Loucy (cell line): ENCODE measurements around the gene DCDC2.

Experiments used
- H2AFZ ChIP-seq: fragments of 200-600 bp; sonication (generic); 2 replicates; pipeline ENCODE4 v1.6.0; 2016; ENCODE audit warnings: antibody characterized with exemption, mild to moderate bottlenecking, low read length, moderate library complexity
- H3F3A ChIP-seq: fragments of 200-600 bp; 2 replicates; pipeline ENCODE4 v1.6.0; 2016; ENCODE audit warnings: antibody characterized with exemption, low read depth, mild to moderate bottlenecking
- H3K27me3 ChIP-seq: fragments of 200-600 bp; sonication (generic); 2 replicates; pipeline ENCODE4 v1.6.1; 2014; ENCODE audit warnings: low read length, mild to moderate bottlenecking; ENCODE audit not compliant: insufficient read depth, poor library complexity, severe bottlenecking
- H3K36me3 ChIP-seq: fragments of 200-600 bp; sonication (generic); 2 replicates; pipeline ENCODE4 v1.6.1; 2016; ENCODE audit warnings: low read length; ENCODE audit not compliant: insufficient read depth
- H3K4me1 ChIP-seq: fragments of 200-600 bp; sonication (generic); 2 replicates; pipeline ENCODE4 v1.5.1; 2014; ENCODE audit warnings: low read length, mild to moderate bottlenecking; ENCODE audit not compliant: insufficient read depth, poor library complexity, severe bottlenecking
- H3K4me2 ChIP-seq: fragments of 200-600 bp; sonication (generic); 2 replicates; pipeline ENCODE4 v1.6.0; 2014; ENCODE audit warnings: antibody characterized with exemption, low read length, low read depth, mild to moderate bottlenecking; ENCODE audit not compliant: poor library complexity, severe bottlenecking
- H3K4me3 ChIP-seq: fragments of 200-600 bp; sonication (generic); 2 replicates; pipeline ENCODE4 v1.5.1; 2014; ENCODE audit warnings: low read length, mild to moderate bottlenecking, mixed read lengths; ENCODE audit not compliant: poor library complexity, severe bottlenecking
- H3K79me2 ChIP-seq: fragments of 200-600 bp; sonication (generic); 2 replicates; pipeline ENCODE4 v1.6.1; 2014; ENCODE audit warnings: low read length; ENCODE audit not compliant: insufficient read depth
- H3K9ac ChIP-seq: fragments of 200-600 bp; sonication (generic); 2 replicates; pipeline ENCODE4 v1.6.0; 2014; ENCODE audit warnings: mild to moderate bottlenecking, low read depth, low read length, moderate library complexity; ENCODE audit not compliant: poor library complexity, severe bottlenecking
- H3K9me2 ChIP-seq: fragments of 200-600 bp; sonication (generic); replicated peaks from 2 replicates; pipeline ENCODE4 v1.6.1; 2016; ENCODE audit warnings: low read depth, low read length, mixed read lengths
- H3K9me3 ChIP-seq: fragments of 200-600 bp; sonication (generic); 2 replicates; pipeline ENCODE4 v1.6.1; 2014; ENCODE audit warnings: mild to moderate bottlenecking, antibody characterized with exemption, low read length, low read depth; ENCODE audit not compliant: insufficient read depth
- H4K20me1 ChIP-seq: fragments of 200-600 bp; sonication (generic); 2 replicates; pipeline ENCODE4 v1.6.0; 2014; ENCODE audit warnings: antibody characterized with exemption, low read length, mild to moderate bottlenecking; ENCODE audit not compliant: insufficient read depth, poor library complexity, severe bottlenecking
- EZH2phosphoT487 ChIP-seq: fragments of 200-600 bp; IDR thresholded peaks from 2 replicates; pipeline ENCODE4 v1.6.1; 2018; ENCODE audit warnings: antibody characterized with exemption, mild to moderate bottlenecking, moderate library complexity, borderline replicate concordance
- TF ChIP-seq, protein P1 (sequence below): fragments of 200-600 bp; sonication (generic); conservative IDR thresholded peaks from 2 replicates; pipeline ENCODE4 v1.5.1; 2014; ENCODE audit warnings: mild to moderate bottlenecking, antibody characterized with exemption, low read length

Gene DCDC2

DNA sequence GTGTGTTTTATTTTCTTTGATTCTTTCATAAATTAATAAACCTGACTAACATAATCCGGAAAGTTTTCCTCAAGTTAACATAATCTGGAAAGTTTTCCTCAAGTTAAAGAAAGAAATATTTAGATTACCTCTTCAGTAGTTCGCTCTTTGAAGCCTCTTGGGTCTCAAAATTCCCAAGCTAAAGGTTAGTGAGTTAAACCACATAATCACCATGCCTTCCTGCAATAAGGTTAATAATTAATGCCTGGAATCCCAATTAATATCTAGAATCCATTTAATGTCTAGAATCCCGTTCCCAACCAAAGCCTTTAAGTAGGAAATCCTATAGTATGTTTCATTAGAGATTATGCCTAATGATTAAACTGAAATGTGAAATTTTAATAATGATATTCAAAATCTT lies 12.9 kb downstream of the DCDC2 start:
- no peaks in the 10 kb centered on the region for H3K36me3 ChIP-seq
- no peaks in the 10 kb centered on the region for H4K20me1 ChIP-seq
- H3F3A ChIP-seq, result no peaks in the 10 kb centered on the region
- H3K9me2 ChIP-seq, result no peaks in the 10 kb centered on the region
- H3K27me3 ChIP-seq, result peaks cover 4% of the 10 kb centered on the region
- no peak overlapping the region for H3K9ac ChIP-seq
- no peak overlapping the region for H3K4me2 ChIP-seq
- H3K9me3 ChIP-seq, result no peaks in the 10 kb centered on the region
- H2AFZ ChIP-seq, result no peak overlapping the region
- H3K4me3 ChIP-seq, result no peak overlapping the region
- TF ChIP-seq, protein P1, sequence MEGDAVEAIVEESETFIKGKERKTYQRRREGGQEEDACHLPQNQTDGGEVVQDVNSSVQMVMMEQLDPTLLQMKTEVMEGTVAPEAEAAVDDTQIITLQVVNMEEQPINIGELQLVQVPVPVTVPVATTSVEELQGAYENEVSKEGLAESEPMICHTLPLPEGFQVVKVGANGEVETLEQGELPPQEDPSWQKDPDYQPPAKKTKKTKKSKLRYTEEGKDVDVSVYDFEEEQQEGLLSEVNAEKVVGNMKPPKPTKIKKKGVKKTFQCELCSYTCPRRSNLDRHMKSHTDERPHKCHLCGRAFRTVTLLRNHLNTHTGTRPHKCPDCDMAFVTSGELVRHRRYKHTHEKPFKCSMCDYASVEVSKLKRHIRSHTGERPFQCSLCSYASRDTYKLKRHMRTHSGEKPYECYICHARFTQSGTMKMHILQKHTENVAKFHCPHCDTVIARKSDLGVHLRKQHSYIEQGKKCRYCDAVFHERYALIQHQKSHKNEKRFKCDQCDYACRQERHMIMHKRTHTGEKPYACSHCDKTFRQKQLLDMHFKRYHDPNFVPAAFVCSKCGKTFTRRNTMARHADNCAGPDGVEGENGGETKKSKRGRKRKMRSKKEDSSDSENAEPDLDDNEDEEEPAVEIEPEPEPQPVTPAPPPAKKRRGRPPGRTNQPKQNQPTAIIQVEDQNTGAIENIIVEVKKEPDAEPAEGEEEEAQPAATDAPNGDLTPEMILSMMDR, result no peak
- TF ChIP-seq EZH2phosphoT487, result no peak
- H3K4me1 ChIP-seq, result no peaks in the 10 kb centered on the region
- no peaks in the 10 kb centered on the region for H3K79me2 ChIP-seq

GRCh38 chr6:24340998-24341938 lies 16.6 kb downstream of the DCDC2 start:
- Histone ChIP-seq H3F3A (no peaks in the 10 kb centered on the region), H3K27me3 (no peaks in the 10 kb centered on the region), H3K79me2 (no peaks in the 10 kb centered on the region), H3K9me3 (no peaks in the 10 kb centered on the region), H3K9me2 (no peaks in the 10 kb centered on the region), H3K36me3 (no peaks in the 10 kb centered on the region), H3K4me3 (no peak overlapping the region), H3K4me1 (no peaks in the 10 kb centered on the region), H3K4me2 (no peak overlapping the region), H4K20me1 (no peaks in the 10 kb centered on the region), H3K9ac (no peak overlapping the region), H2AFZ (no peak overlapping the region)
- TF ChIP-seq, protein P1, result no peak
- no peak for TF ChIP-seq EZH2phosphoT487

DNA sequence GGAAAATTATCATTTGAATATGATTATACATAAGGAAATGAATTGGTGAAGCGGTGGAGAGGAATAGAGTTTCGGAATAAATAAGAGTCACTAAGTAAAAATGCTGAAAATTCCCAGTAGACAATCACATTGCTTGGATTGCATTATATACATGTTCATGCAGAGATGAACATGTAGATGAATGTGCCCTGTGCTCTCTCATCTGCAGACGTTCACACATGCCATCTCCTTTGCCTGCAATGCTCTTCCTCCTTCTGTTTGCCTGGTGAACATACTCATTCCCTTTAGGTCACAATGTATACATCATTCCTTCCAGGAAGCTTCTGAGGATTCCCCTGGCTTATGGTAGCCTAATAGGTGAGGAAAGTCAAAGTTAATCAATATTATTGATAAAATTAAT lies 17.9 kb downstream of the DCDC2 start:
- Histone ChIP-seq H3K9me2 (no peaks in the 10 kb centered on the region), H3K4me1 (no peaks in the 10 kb centered on the region), H3K4me3 (no peak overlapping the region), H3K9me3 (no peaks in the 10 kb centered on the region), H3K79me2 (no peaks in the 10 kb centered on the region), H3K27me3 (no peaks in the 10 kb centered on the region), H3F3A (no peaks in the 10 kb centered on the region), H3K36me3 (no peaks in the 10 kb centered on the region), H2AFZ (no peak overlapping the region), H3K9ac (no peak overlapping the region), H4K20me1 (no peaks in the 10 kb centered on the region), H3K4me2 (no peak overlapping the region)
- no peak for TF ChIP-seq EZH2phosphoT487
- TF ChIP-seq, protein P1, result no peak
